Fibroblast of skin of left biceps (primary cell): ENCODE results near the gene LDLRAD2.
"Not testable (repeated sequence)": the region's sequence is repeated elsewhere in the genome, so short reads cannot be mapped to it uniquely, and the experiment has no call there.

Source experiments
- DNase-seq, 2 experiments: peaks; one replicate each; pipeline ENCODE4 v3.0.0-alpha.2; 2013; ENCODE audit warnings: low read depth in 2 of 2

LDLRAD2 gene, protein sequence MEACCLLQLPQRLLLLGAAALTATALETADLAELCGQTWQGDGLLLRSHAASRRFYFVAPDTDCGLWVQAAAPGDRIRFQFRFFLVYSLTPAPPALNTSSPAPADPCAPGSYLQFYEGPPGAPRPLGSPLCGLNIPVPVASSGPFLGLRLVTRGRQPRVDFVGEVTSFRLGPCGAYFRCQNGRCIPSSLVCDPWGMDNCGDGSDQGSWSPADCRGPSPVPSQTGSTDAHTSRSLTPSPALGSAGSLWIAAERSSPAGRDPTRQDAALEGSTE

DNA sequence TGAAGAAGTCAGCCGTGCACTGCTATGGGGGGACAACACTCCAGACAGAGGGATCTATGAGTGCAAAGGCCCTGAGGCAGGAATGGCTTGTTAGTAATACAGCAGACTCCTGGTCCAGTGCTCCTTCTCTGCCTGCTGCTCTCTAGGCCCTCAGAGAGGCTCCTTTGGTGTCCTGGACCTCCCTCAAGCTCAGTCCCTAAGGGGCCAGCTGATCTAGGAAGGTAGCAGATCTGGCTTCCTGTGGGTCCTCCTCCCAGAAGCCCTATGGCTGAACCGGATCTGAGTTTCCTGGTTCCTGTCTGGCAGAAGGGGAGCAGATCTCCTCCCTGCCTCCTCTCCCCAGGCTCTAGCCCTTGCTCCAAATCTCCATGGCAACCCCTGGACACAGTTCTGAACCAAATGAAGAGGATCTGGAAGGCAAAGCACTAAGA lies at the start of gene LDLRAD2:
Gene LDLRAD2 (plus strand): TSS at position 391 of the 431 bp plus-strand sequence. CDS start 187 bp downstream, outside the sequence.
- DNase-seq = no peak

DNA sequence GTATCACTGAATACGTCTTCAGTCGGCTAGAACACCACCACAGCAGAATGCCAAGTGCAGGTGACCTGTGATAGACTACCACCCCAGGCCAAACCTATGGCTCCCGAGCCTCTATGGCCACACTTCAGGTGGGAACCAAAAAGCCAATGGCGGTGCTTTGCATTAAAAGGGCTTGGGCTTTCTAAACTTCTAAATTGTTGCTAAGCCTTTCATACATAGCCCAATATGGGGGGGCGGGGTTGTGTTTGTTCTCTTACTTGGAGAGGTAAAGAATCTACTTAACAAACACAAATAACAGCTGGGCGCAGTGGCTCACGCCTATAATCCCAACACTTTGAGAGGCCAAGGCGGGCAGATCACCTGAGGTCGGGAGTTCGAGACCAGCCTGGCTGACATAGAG lies 48.8 kb upstream of the LDLRAD2 start:
- DNase-seq = no peak

DNA sequence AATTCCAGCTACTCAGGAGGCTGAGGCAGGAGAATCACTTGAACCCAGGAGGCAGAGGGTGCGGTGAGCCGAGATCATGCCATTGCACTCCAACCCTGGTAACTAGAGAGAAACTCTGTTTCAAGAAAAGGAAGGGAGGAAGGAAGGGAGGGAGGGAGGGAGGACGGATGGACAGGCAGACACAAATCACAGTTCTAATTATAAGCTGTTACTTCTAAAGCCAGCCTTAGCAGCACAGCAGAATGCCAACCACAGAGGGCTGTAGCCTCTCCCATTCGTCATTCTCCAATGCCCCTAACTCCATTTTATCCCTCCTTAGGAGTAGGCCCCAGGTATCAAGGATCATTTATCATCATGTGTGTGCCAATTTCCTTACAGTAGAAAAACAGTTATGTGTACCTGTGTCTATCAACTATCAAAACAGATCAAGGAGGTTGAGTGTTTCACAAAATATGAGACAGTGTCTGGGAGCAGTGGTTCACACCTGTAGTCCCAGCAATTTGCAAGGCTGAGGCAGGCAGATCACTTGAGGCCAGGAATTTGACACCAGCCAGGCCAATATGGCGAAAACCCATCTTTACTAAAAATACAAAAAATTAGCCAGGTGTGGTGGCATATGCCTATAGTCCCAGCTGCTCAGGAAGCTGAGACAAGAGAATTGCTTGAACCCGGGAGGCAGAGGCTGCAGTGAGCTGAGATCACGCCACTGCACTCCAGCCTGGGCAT lies 48.2 kb upstream of the LDLRAD2 start:
- DNase-seq = no peak

DNA sequence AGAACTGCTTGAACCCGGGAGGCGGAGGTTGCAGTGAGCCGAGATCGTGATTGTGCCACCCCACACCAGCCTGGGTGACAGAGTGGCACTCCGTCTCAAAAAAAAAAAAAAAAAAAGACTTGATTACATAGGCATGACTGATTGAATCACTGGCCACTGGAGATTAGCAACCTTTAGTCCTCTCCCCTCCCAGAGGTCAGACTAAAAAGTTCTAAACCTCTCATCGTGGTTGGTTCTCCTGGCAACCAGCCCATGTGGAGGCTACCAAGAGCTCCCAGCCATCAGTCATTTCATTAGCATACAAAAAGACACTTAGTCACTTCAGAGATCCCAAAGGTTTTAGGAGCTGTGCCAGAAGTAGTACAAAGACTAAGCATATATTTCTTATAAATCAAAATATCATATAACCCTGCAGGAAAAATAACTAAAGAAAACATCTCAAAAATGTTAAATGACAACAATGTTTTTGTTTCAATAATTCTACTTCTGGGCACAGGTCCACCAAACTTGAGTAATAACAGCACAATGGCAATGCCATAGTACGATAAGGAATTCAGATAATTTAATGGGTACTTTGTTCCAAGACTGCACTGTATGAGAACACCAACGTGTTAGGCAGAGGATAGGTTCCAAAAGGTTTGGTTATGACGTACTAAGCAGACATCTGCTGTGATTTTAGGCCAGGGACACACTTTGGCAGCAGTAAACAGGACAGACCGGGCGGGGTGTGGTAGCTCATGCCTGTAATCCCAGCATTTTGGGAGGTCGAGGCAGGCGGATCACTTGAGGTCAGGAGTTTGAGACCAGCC lies 47.2 kb upstream of the LDLRAD2 start:
- DNase-seq = peak; percentile 78 to 83

DNA sequence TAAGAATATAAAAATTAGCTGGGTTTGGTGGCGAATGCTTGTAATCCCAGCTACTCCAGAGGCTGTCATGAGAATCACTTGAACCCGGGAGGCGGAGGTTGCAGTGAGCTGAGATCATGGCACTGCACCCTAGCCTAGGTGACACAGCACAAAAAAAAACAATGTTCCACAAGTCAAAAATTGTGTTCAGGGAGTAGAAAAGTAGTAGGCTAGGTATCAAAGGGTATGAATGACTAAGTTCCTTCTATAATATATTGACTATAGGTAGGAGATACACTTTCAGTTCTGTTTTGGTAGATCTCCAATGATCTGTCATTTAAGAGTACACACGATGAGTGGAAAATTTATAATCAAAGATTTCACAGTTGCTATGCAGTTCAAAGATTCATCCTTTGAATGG lies 45.9 kb upstream of the LDLRAD2 start:
- no peak for DNase-seq

DNA sequence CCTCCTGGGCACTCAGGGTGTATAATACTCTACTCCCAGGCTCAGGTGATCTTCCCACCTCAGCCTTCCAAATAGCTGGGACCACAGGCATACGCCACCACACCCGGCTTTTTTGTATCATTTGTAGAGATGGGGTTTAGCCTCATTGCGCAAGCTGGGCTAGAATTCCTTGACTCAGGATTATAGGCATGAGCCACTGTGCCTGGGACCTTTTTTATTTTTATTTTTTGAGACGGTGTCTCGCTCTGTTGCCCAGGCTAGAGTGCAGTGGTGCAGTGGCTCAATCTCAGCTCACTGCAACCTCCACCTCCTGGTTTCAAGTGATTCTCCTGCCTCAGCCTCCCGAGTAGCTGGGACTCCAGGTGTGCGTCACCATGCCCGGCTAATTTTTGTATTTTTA lies 45.0 kb upstream of the LDLRAD2 start:
- DNase-seq = not testable (repeated sequence)

DNA sequence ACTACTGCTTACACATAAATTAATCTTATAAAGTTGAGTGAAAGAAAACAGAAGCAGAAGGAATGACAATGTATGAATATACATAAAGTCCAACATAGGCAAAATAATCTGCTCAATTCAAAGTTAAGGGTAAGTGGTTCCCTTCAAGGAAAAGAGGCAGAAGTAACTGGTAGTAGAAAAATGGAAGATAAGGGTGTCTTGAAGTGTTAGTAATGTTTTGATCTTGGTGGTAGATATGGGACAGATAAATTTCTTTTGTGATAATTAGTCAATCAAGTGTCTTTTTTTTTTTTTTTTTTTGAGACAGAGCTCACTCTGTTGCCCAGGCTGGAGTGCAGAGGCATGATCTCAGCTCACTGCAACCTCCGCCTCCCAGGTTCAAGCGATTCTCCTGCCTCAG lies 41.9 kb upstream of the LDLRAD2 start:
- DNase-seq = no peak

DNA sequence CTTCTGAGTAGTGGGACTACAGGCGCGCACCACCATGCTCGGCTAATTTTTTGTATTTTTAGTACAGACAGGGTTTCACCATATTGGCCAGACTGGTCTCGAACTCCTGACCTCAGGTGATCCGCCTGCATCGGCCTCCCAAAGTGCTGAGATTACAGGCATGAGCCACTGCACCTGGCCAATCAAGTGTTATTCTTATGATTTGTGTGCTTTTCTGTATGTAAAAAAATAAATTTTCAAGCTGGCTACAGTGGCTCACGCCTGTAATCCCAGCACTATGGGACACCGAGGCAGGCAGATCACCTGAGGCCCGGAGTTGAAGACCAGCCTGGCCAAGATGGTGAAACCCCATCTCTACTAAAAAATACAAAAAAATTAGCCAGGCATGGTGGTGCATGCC lies 41.5 kb upstream of the LDLRAD2 start:
- DNase-seq = not testable (repeated sequence)

DNA sequence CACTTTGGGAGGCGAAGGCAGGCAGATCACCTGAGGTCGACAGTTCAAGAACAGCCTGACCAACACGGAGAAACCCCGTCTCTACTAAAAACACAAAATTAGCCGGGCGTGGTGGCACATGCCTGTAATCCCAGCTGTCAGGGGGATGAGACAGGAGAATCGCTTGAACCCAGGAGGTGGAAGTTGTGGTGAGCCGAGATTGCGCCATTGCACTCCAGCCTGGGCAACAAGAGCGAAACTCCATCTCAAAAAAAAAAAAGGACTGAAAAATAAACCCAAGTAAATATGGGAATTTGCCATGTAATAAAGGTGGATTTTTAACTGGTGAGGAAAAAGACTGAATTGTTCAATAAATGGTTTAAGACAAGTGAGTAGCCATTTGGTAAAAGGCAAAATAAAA lies 40.4 kb upstream of the LDLRAD2 start:
- not testable (repeated sequence) for DNase-seq

DNA sequence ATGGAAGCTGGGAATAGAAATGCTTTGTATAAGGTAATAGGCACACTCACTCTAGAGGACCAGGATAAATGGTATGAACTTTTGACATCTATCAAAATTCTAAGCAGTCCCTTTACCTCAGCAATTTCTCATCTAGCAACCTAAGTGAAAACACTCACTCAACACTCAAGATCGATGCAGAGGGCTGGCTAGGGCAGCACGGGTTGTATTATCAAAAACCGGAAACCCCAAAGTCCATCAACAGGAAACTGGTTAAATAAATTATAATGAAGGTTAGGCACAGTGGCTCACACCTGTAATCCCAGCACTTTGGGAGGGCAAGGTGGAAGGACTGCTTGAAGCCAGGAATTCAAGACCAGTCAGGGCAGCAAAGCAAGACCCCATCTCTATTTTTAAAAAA lies 38.5 kb upstream of the LDLRAD2 start:
- DNase-seq = no peak

DNA sequence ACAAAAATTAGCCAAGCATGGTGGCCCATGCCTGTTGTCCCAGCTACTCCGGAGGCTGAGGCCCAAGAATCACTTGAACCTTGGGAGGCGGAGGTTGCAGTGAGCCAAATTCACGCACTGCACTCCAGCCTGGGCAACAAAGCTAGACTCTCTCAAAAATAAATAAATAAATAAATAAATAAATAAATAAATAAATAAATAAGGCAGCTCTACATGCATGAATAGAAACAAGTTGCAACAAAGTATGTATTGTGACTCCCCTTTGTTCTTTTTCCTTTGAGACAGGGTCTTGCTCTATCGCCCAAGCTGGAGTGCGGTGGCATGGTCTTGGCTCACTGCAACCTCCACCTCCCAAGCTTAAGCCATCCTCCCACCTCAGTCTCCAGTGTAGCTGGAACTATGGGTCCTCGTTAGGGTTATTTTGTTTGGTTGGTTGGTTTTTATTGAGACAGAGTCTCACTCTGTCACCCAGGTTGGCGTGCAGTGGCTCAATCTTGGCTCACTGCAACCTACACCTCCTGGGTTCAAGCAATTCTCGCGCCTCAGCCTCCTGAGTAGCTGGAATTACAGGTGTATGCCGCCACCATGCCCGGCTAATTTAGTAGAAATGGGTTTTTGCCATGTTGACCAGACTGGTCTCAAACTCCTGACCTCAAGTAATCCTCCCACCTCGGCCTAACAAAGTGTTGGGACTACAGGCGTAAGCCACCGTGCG lies 37.1 kb upstream of the LDLRAD2 start:
- DNase-seq = no peak

DNA sequence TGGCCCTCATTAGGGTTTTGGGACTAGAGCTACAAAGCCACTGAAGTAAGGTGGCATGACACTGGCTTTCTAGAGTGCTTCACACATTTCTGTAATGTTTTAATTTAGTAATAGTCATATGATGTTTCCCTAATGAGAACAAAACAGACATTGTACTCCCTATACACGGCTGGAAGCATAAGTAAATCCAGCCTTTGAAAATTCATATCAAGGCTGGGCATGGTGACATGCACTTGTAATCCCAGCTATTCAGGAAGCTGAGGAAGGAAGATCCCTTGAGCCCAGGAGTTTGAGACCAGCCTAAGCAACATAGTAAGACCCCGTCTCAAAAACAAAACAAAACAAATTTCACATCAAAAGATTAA lies 36.5 kb upstream of the LDLRAD2 start:
- DNase-seq = no peak

DNA sequence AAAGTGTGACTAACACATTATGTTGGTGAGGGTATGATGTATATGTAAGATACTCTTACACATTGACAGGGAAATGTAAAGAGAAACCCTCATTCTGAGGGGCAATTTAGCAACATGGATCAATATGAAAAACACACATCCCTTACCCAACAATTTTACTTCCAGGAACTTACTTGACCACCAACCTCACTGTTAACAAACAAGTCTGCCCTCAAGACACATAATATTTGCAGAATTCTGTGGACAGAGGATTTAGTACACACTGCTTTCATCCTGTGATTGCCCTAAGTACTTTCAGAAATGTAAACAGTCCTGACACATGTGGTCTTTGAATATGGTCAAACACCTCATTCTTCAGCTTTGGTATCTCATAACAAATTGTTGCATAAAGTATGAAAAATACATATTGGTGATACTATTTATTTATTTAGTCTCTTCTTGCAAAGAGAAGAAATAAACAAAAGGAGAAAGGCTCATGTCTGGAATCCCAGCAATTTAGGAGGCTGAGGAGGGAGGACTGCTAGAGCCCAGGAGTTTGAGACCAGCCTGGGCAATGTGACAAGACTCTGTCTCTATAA lies 36.0 kb upstream of the LDLRAD2 start:
- peak in 1 of 2 experiments; percentile 8 for DNase-seq

DNA sequence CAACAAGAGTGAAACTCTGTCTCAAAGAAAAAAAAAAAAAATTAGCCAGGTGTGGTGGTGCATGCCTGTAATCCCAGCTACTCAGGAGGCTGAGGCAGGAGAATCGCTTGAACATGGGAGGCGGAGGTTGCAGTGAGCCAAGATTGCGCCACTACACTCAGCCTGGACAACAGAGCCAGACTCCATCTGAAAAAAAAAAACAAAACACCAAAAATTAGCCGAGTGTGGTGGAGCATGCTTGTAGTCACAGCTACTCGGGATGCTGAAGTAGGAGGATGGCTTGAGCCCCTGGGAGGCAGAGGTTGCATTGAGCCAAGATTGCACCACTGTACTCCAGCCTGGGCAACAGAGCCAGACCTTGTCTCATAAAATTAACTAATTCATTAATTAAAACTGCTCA lies 35.1 kb upstream of the LDLRAD2 start:
- DNase-seq = not testable (repeated sequence)

DNA sequence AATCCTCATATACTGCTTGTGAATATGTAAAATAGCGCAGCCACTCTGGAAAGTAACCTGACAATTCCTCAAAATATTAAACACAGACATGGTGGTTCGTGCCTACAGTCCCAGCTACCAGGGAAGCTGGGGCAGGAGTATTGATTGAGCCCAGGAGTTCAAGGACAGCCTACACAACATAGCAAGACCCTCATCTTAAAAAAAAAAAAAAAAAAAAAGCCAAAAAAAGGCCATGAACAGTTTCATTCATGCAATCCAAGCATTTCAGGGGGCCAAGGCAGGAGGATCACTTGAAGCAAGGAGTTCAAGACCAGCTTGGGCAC lies 33.7 kb upstream of the LDLRAD2 start:
- DNase-seq = no peak

DNA sequence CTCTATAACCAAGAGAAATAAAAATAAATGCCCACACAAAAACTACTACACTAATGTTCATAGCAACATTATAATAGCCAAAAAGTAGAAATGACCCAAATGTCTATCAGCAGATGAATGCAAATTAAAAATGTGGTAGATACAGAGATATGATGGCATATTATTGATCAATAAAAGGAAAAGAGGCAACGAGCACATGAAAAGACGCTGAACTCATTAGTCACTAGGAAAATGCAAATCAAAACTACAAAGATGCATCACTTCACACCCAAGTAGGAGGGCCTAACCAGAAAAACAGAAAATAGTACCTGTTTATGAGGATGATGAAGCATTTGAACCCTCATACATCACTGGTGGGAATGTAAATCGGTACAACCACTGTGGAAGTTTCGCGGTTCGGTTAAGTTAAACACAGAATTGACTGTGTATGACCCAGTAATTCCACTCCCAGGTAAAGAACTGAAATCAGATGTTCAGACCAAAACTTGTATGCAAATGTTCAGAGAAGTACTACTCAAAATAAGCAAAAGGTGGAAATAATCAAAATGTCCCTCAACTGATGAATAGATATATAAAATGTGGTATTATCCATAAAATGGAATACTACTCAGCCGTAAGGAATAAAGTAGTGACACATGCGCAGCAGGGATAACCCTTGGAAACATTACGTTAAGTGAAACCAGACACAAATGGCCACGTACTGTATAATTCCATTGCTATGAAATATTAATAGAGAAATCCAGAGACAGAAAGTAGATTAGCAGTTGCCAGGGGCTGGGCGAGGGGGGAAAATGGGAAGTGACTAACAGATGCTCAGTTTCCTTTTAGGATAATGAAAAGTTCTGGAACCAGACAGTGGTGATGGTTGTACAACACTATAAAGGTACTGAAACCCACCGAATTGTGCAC lies 32.2 kb upstream of the LDLRAD2 start:
- DNase-seq = no peak

DNA sequence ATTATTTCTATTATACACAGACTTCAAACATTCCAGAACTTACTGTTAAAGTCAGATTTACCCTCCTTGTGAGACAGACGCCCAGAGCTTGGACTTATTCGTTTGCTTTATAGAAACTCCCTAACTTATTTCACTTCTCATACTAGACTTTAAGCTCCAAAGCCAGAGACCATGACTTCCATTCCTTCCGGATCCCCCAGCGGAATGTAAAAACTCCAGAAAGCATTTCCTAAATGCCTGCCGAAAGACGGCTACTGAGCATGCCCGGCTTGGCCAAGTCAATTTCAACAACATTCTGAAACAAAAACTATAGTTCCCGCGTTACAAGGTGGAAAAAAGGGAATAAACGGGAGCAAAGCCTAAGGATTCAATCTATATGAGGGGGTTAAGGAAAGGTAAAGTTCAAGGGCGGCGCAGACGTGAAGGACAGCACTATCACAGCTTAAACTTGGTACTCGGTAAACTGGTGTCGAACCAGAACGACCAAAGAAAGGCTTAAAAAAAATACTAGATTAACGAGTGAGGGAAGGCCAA lies 30.2 kb upstream of the LDLRAD2 start:
- peak in 1 of 2 experiments; percentile 15 for DNase-seq

DNA sequence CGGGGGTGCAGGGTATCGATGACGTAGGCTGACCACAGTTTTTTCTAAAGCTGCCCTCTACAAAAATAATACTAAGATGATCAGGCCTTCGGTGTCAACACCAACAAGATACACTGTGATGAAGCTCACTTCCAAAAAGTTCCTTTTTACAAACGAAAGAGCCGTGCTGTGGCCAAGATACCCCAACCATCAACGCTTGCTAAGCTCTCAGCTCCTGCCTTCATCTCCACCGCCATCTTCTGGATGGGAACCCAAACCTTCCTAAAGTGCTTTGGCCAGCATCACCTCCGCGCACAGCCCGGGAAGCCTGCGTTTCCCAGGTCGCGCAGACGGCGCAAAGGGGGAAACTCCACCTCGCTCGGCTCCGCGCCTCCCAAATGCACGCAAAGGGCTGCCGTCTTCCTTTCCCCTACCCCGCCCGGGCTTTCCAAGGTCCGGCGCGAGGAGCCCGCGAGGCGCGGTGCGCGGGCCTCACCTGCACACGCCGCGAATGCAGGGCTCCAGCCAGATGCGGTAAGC lies 29.7 kb upstream of the LDLRAD2 start:
- DNase-seq = peak in 1 of 2 experiments; percentile 15

DNA sequence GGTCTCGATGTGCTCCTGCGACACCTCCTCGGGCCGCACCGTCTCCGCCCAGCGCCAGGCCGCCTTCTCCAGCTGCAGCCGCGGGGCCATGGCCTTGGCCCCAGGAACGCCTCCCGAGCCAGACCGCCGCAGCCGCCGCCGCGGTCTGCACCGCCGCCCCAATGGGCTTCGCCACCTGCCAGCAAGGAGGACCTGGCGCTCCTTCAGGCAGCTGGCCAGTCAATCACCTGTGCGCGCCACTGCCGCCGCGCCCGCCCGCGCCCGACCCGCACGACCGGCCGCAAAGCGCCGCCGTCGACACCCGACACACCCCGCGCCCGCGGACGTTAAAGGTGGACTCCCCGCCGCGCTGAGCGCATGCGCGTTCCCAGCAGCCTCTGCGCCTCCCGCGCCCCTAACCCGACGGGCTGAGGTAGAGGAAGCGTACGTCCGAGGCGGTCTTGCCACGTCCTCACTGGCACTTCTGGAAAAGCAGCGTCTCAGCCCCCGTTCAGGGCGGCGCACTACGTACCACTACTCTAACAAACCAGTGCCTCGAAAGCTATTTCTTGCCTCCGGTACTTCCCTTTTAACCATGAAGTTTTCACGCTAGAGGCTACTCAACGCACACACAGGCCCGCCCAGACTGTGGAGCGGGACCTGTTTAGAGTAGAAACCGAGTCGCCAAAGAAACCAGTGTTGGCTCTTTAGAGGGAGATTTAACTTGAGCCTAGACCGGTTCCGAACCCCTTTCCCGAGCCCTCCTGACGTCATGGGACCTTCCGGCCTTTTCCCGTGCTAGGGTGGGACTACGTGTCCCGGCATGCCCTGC lies 29.0 kb upstream of the LDLRAD2 start, which contains the start of gene USP48:
Gene USP48 (minus strand): TSS at position 282 of the 811 bp plus-strand sequence. CDS start 192 bp downstream, at position 90.
- peak; percentile 91 for DNase-seq
